ENCODE measurements around the gene ENDOU.

The ENDOU gene

GRCh38 chr12:47730341-47730744 lies 5.1 kb upstream of the ENDOU start:
- ChIA-PET POLR2A (no interaction called here), CTCF (interaction anchor here (1.5 to 46.2 kb wide), 4 partner anchors 12 to 107 kb away, joined by 4 to 1524 read pairs (median 175); partner anchors contain the start of gene SLC48A1)
- TF ChIP-seq CTCF (IDR thresholded peaks at IDR 0.05; ENCODE audit: control extremely low read depth, extremely low read depth, low read depth, missing control alignments), result no peak
- no peak for DNase-seq (ENCODE audit: extremely low spot score)

DNA sequence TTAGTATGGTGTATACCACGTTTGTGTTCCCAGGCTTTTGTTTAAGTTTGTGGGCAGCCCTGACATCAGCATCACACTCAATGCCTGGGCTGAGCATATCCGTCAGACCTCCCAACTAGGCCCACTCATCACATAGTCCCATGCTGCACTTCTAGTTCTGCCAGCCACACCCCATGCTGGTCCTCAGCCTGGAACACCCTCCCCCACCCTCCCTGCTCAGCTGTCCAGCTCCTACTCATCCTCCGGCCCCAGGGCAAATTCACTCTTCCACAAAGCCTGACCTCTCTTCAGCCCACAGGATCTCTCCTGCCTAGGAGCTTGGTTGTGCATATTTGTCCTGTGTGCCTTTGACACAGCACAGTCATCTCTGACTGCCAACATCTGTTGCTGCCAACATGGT lies 3.9 kb upstream of the ENDOU start:
- DNase-seq (ENCODE audit: extremely low spot score), result no peak
- ChIA-PET POLR2A (interaction anchor here (0.7 kb wide), 1 partner anchor 13 kb away, joined by 4 read pairs; no protein-coding TSS in a partner anchor), CTCF (interaction anchor here (11.5 to 46.2 kb wide), 3 partner anchors 13 to 53 kb away, joined by 125 to 1524 read pairs (median 225); partner anchors contain the start of gene SLC48A1)
- no peak for TF ChIP-seq CTCF (IDR thresholded peaks at IDR 0.05; ENCODE audit: control extremely low read depth, extremely low read depth, low read depth, missing control alignments)

- ChIA-PET POLR2A (no interaction called here), CTCF (interaction anchor here (0.7 to 46.2 kb wide), 9 partner anchors 10 to 112 kb away, joined by 3 to 1524 read pairs (median 3); partner anchors contain the start of genes RAPGEF3 and SLC48A1)
- DNase-seq (ENCODE audit: extremely low spot score), result peak; percentile 67
These were observed 603 bp upstream of the ENDOU start for GRCh38 chr12:47725893-47726292.

DNA sequence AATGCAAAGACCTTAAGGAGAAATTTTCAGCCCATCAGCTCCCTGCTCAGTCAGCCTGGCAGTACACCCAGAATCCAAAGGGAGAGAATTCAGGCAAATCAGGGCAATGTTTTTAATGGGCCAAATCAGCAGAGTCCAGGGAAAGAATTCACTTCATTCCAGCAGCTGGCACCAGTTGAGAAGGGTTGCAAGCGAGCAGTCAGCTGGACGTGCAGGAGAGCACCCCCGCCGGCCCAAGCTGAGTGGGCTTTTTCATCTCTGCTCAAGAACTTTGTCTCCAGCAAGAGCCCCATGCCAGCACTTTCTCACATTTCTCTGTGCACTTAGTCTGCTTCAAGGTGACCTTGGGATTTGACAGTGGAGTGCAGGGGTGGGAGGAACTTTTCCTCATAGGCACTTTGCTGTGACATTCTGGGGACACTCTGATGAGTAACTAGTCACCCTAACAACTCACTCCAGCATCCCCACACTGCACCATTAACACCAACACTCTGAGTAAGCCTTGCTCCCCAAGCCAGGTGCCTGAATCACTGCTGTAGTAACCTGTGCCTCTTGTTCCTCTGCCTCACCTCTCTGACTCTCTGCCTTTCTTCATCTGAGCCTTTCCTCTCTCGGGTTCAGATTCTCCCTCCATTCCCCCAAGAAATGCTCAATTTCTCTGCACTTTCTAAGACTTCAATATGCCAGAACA lies 2.2 kb downstream of the ENDOU start:
- POLR2A ChIA-PET, result no interaction called here
- no peak for DNase-seq (ENCODE audit: extremely low spot score)

More at GRCh38 chr12:47725893-47726292, 603 bp upstream of the ENDOU start:
- no peak for TF ChIP-seq CTCF (IDR thresholded peaks at IDR 0.05; ENCODE audit: control extremely low read depth, extremely low read depth, low read depth, missing control alignments)

GRCh38 chr12:47722136-47722834 lies 3.0 kb downstream of the ENDOU start:
- CTCF ChIA-PET, result interaction anchor here (1.5 to 46.2 kb wide), 4 partner anchors 11 to 60 kb away, joined by 3 to 1524 read pairs (median 115); partner anchors contain the start of gene SLC48A1
- POLR2A ChIA-PET, result no interaction called here
- no peak for TF ChIP-seq CTCF (IDR thresholded peaks at IDR 0.05; ENCODE audit: control extremely low read depth, extremely low read depth, low read depth, missing control alignments)
- DNase-seq (ENCODE audit: extremely low spot score), result no peak

More for the DNA sequence above, 2.2 kb downstream of the ENDOU start:
- CTCF ChIA-PET, result interaction anchor here (1.2 to 46.2 kb wide), 5 partner anchors 7 to 115 kb away, joined by 5 to 1524 read pairs (median 125); partner anchors contain the start of gene SLC48A1
- no peak for TF ChIP-seq CTCF (IDR thresholded peaks at IDR 0.05; ENCODE audit: control extremely low read depth, extremely low read depth, low read depth, missing control alignments)

DNA sequence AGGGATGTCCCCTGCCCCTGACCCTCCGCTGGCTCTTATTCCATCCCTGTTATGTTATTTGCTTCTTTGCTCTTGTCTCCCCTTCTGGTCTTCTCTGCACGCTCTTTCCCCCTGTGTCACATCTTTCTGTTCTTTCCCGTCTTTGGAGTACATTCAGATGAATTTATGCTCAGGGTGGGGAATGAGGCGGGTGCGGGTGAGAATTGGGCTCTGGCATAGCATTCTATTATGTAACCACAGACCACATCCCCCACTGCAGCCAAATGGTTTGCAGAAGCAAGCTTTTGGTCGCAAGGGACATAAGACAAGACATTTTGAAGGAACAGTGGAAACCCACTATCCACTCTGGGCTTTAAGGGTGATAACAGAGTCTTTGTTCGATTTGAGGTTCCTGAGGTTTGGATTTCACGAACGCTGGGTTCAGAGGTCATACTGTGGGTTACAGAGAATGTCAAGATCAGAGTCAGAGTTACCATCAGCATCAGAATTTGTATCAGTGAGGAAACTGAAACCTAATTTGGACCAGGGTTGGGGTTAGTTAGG lies 3.8 kb downstream of the ENDOU start:
- POLR2A ChIA-PET, result no interaction called here
- CTCF ChIA-PET, result interaction anchor here (1.5 to 46.2 kb wide), 3 partner anchors 14 to 61 kb away, joined by 3 to 1524 read pairs (median 225); partner anchors contain the start of gene SLC48A1
- no peak for TF ChIP-seq CTCF (IDR thresholded peaks at IDR 0.05; ENCODE audit: control extremely low read depth, extremely low read depth, low read depth, missing control alignments)
- no peak for DNase-seq (ENCODE audit: extremely low spot score)

Data from GM10248 (cell line).